ENCODE data around the gene PLXNA4.
A peak's percentile ranks its signal among the peaks of the same experiment; 100 is the strongest.

Gene PLXNA4

DNA sequence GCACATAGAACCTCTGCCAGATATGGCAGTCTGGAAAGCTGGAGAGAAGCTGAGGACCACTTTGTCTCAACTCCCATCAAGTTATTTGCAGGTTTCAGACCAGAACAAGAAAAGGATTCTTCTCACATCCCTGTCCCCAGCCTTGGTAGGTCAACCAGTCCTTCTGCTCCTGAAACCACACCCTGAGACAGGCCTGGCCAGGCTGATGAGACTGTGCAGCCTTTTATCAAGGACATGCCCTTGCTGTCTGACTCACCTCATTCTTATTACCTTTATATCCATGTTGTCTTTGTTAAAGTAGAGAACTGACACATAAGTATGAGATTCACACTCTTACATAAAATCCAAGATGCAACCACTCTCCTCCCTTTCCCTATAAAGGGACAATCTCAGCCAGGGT lies 354.9 kb downstream of the PLXNA4 start:
- no peak for DNase-seq

DNA sequence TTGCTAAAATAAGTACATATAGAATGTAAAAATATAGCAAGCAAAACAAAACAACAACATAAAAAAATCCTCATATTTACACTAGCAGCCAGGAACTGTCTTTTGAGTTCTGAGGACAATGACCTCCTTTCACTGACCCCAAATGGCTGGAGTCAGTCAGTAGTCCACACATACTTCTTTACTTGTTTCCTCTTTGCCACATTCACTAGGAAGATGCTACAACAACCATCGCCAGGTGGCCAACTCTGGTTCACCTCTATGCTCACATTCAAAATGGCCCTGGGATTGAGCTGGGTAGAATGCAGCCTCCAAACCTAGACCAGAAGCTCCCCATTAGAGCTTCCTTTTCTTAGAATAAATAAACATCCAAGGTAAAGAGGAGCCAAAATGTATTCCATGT lies 356.2 kb downstream of the PLXNA4 start:
- no peak for DNase-seq

DNA sequence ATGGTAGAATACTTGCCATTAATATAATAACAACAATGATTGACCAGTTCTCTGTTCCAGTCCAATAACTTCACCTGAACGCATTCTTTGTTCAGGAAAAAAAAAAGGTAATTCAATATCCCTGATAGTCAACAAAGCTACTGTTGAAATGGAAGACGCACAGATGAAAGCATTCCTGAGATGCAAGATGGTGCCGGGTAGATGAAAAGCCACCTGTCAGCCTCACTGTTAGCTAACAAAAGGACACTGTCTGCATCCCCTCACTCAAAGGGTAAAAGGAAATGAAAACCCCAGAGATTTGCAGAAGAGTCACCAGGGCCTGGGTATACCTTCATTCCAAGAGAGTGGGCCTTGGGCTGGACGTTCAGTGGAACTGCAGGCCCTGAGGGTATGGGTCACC lies 357.4 kb downstream of the PLXNA4 start:
- peak; percentile 26 for DNase-seq

DNA sequence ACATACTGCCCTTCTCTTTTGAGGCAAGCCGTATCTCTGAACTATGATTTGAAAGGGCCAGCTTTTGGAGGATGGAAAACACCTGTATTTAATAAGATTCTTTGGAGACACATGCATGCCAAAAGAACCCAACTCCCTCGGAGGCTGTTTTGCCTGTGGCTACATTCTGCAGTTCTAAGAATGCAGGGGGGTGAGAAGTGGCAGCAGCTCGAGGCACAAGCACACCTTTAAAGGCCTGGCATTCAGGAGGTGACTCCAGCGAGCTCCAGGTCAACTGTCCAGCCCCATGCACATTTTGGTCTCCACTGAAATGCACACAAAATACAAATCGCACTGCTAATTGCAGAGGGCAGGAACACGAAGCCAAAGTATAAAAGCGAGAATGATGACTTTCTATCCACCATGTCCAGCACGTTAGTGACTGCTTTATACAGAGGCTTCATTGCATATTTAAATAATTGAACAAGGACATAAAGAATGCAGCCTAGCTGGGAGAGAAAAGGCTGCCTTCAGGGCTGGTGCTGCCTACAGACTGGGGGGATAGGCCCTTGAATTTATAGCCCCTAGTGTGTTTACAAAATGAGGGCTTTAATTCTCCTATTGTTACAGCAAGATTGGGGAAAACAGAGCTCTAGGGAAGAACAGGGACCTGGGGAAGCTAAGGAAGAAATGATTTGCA lies 359.3 kb downstream of the PLXNA4 start:
- no peak for DNase-seq

DNA sequence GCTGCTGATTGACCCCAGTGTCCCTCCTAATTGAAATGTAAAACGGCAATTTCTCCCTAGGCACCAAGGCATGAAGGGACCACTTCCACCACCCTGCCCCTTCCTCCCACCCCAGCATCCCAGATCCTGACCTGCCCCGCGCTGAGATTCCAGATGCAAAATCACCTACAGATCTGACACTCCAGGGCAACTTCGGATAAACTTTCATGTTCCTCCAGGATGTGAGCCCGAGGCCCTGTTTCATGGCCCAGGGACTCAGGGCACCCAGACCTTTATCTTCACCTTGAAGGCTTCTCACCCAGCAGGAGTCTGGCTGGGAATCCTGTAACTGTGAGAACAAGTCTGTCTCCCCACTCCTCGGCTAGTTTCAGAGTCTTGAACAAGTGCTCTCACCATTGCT lies 361.8 kb downstream of the PLXNA4 start:
- no peak for DNase-seq

DNA sequence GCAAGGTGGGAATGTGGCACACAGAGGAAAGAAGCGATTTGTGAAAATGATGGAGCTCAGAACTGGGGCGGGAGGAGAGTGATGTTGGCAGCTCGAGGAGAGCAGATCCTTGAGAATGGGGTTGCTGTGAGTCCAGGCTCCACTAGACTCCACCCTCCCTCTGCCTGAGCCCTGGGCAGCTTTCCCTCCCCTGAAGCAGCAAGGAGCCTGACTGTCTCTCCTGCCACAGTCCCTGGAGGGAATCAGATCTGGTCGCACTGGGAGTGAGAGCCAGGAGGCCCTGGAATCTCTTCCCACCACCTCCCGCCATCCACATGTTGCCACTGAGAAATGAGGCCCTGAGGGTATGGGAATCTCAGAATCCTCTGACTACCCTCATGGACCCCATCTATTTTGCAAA lies 362.7 kb downstream of the PLXNA4 start:
- no peak for DNase-seq

DNA sequence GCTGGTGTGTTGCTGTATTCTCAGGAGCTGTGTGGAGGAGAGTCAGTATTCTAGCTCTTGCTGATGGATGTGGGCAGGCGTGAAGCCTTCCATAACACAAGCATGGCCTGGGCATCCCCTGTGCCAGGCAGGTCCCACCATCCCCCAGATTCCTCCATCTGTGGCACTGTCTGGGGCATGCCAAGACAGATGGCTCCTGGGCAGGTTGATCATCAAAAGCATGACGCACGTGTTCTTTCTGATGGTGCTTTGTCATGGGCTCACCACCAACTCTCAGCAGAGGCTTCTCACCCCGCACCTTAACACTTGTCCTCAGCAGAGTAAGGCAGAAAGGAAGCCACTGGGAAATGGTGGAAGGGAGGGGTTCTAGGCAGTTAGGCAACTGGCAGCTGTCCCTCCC lies 364.3 kb downstream of the PLXNA4 start:
- DNase-seq, result no peak

DNA sequence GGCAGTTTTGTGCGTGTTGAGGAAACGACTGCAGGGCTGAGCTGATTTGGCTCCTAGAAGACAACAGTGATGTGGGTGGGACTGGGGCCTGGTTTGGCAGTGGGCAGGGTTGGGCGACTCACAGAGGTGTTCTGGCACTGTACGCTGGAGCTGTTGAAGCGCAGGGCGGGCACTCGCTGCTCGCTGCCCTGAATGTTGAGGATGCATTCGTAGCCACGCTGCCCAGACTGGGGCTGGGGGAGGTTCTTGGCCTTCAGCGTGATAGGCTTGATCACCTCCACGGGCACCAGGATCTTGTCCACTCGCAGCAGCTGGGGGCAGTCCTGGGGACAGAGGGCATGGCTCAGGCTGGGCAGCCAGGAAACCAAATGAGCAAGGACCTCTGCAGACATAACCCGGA lies 365.4 kb downstream of the PLXNA4 start:
- DNase-seq, result no peak

DNA sequence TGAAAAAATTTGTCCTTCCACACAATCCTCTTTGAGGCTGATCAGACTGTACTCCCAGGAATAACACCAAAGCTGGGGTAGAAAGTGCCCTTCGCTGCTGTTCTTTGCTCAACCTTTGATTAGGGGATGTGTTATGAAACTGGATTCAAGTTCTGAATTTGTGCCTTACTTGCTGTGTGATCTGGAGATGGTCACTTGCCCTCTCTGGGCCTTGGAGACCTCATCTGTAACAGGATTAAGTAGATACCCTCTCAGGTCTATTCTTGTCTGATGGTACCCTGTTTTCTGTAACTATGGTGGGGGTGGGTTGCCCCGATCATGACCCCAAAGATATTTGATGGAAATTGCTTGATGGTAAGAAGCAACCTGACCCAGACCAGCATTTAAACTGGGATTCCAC lies 368.5 kb downstream of the PLXNA4 start:
- DNase-seq, result no peak

DNA sequence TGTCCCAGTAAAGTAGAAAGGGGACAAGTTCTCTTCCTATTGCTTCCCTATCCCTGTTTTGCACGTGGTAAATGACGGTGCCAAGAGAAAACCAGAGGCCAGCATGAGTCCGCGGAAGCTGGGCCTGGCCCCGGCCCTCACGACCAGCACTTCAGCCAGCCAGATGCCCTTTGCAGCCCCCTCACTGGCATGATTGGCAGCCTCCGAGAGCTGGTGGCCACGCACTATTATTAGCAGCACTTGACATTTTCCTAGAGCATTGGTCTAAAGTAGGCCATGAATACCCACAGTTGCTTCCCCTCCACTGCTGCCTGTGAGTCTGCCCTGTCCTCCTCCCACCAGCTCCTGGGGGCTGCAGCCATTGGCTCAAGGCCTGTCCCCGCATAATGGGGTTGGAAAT lies 369.1 kb downstream of the PLXNA4 start:
- no peak for DNase-seq

DNA sequence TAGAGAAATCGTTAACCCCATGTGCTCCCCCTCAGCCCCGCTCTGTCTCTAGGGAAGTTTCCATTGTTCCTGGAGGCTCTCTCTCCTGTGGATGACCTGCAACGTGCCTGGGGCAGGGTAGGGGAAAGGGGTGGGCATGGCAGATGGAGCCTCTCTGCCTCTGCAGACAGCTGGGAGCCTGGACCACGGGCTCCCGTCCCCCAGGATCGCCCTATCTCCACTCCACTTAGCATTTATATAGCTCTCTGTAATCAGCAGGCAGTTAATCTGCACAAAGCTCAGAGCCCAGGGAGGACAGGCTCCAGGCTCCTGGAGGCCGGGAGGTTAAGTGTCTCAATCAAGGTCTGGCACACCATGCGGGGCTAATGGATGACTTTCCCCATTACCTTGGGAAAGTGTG lies 369.7 kb downstream of the PLXNA4 start:
- no peak for DNase-seq

DNA sequence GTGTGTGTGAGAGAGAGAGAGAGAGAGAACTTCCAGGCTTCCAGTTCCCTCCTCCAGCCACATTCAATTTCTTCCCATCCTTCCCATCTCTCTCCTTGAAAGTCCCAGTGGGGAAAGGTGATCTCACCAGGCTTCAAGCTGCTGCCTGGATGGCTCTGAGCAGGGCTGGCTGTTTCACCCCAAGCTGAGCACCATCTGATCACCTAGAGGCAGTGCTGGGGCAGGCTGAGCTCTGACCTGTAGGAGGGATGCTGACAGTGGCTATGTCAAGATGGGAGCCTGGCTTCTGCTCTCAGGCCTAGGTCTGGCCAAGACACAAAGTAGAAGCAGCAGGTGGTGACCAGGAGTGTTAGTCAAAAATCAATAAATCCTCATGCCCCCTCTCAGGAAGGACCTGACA lies 370.8 kb downstream of the PLXNA4 start:
- no peak for DNase-seq

DNA sequence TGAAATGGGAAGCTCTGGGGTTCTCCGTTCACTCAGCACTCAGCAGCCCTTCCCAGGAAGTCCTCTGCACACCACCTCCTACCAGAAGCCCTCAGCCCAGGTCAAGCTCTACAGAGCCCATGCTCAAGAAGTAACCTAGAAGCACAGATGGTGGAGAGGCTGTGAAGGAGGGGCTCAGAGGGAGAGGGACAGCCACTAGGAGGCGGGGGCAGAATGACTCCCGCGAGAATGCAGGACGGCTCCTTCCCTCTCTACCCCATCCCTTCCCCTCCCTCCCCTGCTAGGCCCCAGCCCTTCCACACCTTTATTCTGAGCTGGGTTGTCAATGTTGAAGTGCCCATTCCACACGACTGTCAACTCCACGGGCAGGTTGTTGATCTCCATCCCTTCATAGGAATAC lies 373.2 kb downstream of the PLXNA4 start:
- no peak for DNase-seq

DNA sequence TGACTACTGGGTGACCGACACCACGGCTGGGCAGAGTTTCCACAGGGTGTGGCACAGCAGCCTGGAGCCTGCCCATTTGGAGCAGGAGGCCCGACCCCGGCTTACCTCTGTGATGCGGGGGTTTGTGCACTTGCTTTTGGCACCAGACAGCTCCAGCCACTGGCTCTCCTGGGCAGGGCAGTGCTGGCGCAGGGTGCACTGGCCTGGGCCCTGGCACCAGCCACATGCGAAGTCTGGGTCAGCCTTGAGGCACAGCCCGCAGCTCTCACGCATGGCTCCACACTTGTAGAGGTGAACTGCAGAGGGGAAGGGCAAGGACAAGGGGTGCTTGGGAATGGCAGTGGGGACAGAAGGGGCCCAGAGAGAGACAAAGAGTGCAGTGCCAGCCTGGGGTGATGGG lies 373.7 kb downstream of the PLXNA4 start:
- DNase-seq, result no peak

DNA sequence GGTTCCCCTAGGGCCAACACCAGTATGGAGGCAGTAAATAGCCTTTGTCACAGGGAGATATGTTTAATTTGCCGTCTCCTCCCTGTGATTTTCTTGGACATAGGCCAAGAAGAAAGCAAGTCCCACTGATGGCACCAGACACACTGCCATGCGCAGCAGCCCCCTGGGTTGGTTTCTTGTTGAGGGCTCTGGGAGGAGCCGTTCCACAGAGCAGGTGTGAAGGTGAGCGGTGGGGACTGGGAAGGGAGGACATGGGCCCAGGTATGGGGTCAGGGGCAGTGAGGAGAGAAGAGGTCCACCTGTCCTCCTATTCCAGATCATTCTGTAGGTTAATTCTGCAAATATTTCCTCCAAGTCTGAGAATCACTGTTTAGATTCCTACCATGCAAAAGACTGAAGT lies 376.1 kb downstream of the PLXNA4 start:
- no peak for DNase-seq

DNA sequence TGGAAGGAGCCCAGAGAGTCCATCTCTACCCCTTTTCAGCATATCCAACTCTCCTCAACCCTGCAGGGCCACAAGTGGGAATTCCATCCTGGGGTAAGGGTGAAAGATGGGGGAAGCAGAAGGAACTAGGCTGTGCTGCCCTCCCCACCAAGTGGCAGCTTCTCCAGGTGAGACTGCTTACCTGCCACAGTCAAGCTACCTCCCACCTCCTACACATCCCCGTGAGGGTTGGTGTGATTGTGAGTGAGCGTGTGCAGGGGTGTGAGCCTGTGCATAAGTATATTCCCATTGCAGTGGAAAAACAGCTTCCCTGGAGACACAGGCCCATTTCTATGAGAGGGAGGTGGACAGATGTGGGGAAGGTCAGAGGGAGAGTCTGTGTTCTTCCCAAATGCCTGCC lies 376.6 kb downstream of the PLXNA4 start:
- no peak for DNase-seq

DNA sequence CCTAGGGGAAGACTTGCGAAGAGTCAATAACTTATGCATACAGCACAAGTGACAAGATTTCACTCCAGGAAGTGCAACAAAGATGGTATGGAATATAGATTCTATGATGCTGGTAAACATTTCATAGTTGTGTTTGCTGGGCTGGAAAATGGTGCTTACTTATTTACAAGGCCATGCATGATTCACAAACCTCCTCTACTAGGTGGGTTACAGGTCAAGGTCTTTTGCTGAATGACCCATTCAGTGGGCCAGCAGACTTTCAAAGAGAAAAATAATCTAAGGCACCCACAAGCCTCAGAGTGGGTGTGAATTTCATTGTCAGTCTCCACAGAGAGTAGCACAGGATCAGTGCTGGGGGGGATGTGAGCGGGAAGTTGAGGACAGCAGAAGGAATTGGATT lies 378.5 kb downstream of the PLXNA4 start:
- no peak for DNase-seq

DNA sequence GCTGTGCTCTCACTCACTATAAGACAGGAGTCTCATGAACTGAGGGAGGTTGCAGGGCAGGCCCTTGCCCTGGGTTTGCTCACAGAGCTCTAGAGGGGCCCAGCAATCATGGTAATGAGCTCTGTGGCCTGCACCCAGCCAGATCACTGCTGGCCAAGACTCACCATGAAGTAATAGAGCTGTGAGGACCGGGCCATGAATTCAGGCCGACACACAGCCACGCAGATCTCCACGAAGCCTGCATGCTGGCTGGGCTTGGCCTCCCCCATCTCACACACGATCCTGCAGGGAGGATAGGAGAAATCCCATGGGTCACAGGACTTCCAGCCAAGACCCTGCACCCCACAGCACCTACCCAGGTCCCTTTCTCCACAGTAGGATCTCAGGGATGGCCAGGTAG lies 382.4 kb downstream of the PLXNA4 start:
- no peak for DNase-seq

DNA sequence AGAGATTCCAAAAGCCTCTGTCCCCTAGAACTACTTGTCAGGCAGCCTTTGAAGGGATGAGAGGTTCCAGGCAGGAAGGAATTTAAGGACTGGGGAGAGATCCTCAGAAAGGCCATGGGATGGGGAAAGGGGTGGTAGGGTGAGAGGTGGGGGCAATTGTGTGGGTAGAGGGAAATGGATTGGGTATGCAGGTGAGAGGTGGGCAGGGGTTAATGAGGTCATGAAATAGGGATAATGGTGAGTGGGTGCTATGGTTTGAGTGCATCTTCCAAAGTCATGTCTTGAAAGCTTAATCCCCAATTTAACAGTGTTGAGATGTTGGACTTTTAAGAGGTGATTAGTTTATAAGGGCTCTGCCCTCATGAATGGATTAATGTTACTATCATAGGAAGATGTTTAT lies 383.5 kb downstream of the PLXNA4 start:
- DNase-seq, result no peak

DNA sequence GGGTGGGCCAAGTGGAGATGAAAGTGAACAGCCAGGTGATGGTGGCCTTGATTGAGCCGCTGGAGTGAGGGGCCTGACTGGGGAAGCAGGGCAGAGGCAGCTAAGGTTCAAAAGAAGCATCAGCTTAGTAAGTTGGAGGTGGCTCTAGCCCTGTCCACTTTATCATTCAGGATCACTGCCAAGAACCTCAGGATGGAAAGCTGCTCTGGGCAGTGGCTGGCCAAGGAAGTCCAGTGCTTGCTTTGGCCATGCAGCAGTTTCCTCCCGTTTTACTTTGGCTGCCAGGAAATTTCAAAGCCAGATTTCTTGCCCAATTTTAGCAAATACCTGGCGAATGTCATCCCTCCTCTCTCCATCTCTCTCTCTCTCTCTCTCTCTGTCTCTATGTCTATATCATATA lies 384.9 kb downstream of the PLXNA4 start:
- no peak for DNase-seq

DNA sequence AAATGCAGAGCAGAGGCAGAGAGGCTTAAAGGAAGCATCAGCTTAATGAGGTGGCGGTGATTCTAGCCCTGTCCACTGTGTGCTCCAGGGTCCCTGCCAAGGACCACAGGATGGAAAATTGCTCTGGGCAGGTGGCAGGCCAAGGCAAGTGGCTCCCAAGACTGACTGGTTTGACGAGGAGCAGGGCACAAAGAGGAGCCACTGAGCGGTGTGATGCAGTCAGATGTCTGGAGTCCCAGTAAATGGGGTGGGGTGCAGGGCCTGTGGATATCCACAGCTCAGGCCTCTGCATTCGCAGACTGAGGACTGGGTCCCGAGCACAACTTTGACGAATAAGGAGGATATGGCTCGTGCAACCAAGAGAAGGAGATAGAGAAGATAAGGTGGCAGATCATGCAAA lies 385.6 kb downstream of the PLXNA4 start:
- no peak for DNase-seq

DNA sequence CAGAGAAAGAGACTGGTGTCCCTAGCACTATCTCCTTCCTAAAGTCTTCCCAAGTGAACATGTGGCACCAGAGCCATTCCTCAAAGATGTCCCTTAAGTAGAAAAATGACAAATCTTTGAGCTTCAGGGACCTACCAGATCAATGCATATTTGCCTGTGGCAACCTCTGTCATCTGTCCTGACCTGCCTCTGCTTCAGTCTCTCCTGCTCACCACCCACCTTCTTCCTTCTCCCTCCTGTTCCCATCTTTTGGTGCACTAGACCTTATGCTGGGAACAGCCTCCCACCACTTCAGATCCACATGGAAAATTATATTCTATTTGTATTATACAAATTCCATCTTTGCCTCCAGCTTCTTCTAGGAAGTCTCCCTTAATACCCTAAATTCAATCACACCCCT lies 386.4 kb downstream of the PLXNA4 start:
- DNase-seq, result no peak

DNA sequence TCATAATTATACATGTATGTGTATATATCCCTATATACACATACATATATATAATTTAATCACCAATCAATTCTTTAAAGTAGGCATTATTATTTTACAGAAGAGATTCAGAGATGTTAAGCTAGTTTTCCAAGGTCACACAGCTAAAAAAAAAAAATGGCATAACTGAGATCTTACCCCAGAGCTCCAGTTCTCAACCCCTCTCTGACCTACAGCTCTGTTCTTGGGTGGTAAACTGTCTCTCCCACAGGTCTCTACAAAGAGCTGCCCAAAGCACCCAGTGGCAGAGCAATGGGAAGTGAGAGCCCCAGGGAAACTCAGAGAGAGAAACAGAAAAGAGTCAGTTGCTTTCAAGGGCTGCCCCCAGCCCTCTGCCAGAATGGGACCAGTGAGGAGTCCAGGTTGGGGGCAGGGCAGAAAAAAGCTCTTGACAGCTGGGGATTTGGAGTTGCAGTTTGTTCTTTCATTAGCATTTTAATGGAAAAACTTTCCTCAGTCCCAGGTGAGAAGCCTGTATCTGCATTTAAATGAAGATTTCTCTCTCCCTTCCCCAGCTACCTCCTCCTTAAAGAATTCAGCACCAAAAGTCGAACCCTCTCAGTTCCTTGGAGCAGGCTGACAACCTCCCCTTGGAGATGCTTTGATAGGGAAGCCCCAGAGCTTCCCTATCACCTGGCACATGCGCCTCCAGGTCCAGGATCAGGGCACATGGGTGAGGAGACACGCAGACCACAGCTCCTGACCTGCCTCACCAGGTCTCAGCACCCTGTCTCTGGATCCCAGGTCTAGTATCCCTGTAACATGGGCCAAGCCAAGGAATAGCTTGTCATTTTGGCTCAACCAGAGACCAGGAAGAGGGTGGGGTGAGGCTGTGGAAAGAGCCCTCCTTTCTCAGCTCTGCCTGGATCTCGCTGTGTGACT lies 388.1 kb downstream of the PLXNA4 start:
- DNase-seq, result no peak

DNA sequence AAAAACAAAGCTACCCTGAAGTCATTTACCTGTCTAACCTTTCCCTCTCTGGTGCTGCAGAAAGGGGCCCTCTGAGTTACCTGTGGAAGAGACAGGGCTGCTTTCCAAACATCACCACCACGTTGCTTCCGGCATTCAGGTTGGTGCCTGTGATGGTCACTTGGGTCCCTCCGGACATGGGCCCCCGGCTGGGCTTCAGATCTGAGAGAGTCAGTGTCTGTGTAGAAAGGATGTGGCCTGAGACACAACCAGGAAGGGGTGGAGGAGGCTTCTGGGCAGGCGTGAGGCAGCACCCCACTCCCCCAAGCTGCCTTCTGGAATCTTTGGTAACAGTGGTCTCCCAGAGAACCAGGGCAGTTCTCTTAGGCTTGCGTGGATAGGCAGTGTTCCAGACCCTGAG lies 388.9 kb downstream of the PLXNA4 start:
- DNase-seq, result no peak

DNA sequence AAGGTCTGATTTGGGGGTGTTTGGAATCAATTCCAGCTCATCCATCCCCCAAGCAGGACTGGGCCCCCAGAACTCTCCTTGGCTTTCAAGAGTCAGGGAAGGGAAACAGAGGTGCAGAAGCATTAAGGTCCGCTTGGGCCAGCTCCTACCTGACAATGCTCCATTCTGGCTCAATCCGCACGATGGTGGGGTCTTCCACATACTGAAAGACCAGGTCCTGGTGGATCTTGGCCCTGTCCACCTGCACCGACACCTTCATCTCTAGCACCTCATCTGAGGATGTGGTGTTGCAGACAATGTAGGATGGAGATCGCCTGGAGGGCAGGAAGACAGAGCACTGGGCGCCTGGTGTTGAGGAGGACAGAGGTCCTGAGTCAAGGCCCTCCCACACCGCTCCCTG lies 391.1 kb downstream of the PLXNA4 start:
- no peak for DNase-seq
